Activated naive CD8-positive, alpha-beta T cell treated with anti-CD3 and anti-CD28 coated beads for 36 hours (primary cell): Measurements from ENCODE around the gene SEC22A. TPM values are rescaled to one million over a fixed set of nuclear protein-coding genes. Genes with fewer than 3 reads are reported as not detected.

ENCODE experiments used
- DNase-seq: peaks from one replicate; pipeline ENCODE4 v3.0.0; 2021
- H3K27ac Mint-ChIP-seq: one replicate; pipeline ENCODE4 v1.8.0; 2022; ENCODE audit warnings: mild to moderate bottlenecking, moderate library complexity, mixed read lengths
- H3K27me3 Mint-ChIP-seq: one replicate; pipeline ENCODE4 v1.8.0; 2022; ENCODE audit warnings: mild to moderate bottlenecking, mixed read lengths
- H3K36me3 Mint-ChIP-seq: one replicate; pipeline ENCODE4 v1.8.0; 2021; ENCODE audit warnings: mild to moderate bottlenecking, mixed read lengths
- H3K4me1 Mint-ChIP-seq: one replicate; pipeline ENCODE4 v1.8.0; 2021; ENCODE audit warnings: mixed read lengths
- H3K4me3 Mint-ChIP-seq: one replicate; pipeline ENCODE4 v1.8.0; 2022; ENCODE audit warnings: mild to moderate bottlenecking, moderate library complexity, mixed read lengths
- H3K9me3 Mint-ChIP-seq: one replicate; pipeline ENCODE4 v1.8.0; 2022; ENCODE audit warnings: mixed read lengths
- total RNA-seq, 2 experiments: library from RNA; stranded (reverse); gene quantifications; one replicate each; pipeline ENCODE4 v1.2.3, GENCODE V29; 2021

SEC22A gene
- total RNA-seq, 2 experiments from 2014 or later: 13.7 to 17.8 TPM

DNA sequence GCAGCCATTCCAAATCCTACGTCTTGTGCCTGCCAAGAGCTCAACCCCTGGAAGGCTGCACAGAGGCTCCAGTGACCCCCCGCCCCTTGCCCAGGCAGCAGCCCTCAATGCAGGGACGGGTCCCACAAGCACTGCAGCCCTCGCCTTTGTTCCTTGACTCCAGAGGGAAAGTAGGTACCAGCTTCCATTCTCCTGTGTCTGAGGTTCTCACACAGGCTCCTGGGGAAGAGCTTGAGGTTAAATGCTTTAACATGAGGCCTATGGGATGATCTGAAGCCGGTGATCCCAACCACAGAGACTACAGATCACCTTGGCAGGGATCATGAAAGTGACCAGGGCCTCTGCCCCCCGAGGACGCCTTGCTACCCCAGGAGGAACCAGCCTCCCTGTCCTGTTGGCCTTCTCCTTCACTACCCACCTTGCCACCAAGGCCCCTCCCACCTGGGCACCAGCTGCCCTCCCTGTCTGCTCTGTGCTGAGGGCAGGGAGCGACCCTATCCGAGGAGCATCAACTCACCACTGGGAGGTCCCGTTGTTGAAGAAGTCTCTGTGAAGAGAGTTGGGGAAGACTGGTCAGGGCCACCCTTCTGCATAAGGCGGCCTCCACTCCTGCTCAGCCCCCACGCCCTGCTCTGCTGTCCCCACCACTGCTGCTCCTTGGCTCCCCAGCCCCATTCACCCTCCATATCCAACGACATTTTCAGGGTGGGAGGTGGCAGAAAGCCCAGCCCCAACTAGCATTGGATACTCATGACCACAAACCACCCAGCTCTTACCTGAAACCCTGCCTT, 95.3 kb downstream of the SEC22A start:
- Mint-ChIP-seq H3K27ac (no peak overlapping the region), H3K4me3 (no peak overlapping the region), H3K36me3 (no peaks in the 10 kb centered on the region), H3K27me3 (no peaks in the 10 kb centered on the region), H3K9me3 (no peaks in the 10 kb centered on the region), H3K4me1 (no peaks in the 10 kb centered on the region)
- DNase-seq: no peak

DNA sequence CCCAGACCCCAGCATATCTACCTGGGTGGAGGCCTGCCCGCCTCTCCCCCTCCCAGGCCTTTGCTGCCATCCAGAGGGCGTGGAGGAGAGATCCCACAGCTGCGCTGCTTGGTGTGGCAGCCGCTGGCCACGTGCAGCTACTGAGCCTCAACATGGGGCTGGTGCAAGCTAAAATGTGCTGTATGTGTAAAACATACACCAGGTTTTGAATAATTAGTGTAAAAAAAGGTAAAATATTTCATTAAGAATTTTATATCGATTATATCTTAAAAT, 95.8 kb downstream of the SEC22A start:
- Mint-ChIP-seq H3K9me3 (no peaks in the 10 kb centered on the region), H3K36me3 (no peaks in the 10 kb centered on the region), H3K27me3 (no peaks in the 10 kb centered on the region), H3K27ac (no peak overlapping the region), H3K4me3 (no peak overlapping the region), H3K4me1 (no peaks in the 10 kb centered on the region)
- no peak for DNase-seq

DNA sequence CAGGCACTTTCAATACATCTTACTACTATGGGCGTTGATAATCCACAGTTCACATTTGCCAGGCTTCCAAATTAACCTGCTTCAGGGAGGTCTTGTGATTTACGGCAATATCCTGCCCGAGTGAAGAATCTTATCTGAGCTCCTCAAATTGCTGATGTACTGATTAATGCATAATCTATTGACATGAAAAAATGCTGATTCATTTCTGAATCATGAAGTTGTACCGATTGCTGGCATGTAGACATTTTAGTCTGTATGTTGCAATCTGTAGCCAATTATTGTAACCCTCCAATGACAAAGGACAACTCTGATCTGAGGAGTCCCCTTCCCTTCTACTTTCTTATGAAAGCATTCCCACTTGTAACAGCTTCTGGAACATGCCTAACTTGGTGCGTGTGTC, 97.2 kb downstream of the SEC22A start:
- no peaks in the 10 kb centered on the region for H3K27me3 Mint-ChIP-seq
- no peak overlapping the region for H3K4me3 Mint-ChIP-seq
- no peak for DNase-seq
- no peaks in the 10 kb centered on the region for H3K36me3 Mint-ChIP-seq
- H3K27ac Mint-ChIP-seq: no peak overlapping the region
- H3K4me1 Mint-ChIP-seq: no peaks in the 10 kb centered on the region
- H3K9me3 Mint-ChIP-seq: no peaks in the 10 kb centered on the region

DNA sequence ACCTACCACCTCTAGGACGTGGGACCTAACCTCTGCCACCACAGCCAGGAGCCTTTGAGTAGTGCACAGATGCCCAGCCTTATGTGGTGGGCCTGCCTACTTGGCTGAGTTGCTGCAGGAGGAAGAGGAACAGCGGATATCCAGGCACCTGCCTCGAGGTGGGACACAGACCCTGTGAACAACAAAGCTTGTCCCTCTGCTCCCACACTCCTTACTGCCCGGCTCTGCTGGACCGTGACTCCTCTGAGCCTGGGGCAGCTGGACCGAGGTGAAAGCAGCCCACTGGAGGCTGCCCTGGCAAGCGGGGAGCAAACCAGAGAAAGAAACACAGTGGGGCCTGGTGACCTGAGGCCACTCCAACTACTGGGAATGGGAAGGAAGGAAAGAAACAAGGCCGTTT, 97.8 kb downstream of the SEC22A start:
- H3K9me3 Mint-ChIP-seq: no peaks in the 10 kb centered on the region
- H3K27ac Mint-ChIP-seq: no peak overlapping the region
- no peaks in the 10 kb centered on the region for H3K36me3 Mint-ChIP-seq
- no peak overlapping the region for H3K4me3 Mint-ChIP-seq
- no peaks in the 10 kb centered on the region for H3K27me3 Mint-ChIP-seq
- DNase-seq: no peak
- no peaks in the 10 kb centered on the region for H3K4me1 Mint-ChIP-seq

DNA sequence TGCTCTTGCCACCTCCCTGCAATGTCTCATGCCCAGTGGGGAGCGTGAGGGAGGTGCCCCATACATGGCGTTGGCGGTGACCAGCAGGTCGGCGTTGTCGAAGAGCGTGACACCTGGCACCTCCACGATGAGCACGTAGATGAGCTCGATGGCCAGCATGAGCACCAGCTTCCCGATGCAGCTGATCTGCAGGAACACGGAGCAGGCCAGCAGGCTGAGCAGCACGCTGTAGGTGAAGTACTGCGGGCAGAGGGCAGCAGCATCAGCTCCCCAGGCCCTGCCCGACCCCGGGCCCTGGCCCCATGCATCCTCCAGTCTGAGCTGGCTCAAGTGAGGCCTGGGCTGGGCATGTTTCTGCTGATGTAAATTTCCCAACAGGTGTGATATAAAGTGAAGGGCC, 98.3 kb downstream of the SEC22A start:
- Mint-ChIP-seq H3K27ac (no peak overlapping the region), H3K36me3 (no peaks in the 10 kb centered on the region), H3K9me3 (no peaks in the 10 kb centered on the region), H3K4me1 (no peaks in the 10 kb centered on the region), H3K4me3 (no peak overlapping the region), H3K27me3 (no peaks in the 10 kb centered on the region)
- DNase-seq: no peak

DNA sequence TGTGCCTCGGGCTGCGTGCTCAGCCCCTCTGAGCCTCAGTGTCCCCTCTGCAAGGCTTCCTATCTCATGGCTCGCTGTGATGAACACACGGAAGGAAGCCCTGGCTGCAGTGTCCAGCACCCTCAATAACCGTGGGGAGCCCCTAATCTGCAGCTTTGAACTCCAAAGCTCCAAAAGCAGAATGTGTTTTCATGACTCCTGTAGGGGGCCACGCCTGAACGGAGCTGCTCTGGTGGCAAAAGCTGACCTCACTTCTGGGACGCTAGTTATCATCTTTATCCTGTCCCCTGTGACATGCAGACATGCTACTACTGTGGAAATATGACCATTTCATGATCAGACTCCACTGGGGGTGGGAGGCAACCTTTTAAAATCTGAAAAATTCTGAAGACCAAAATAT, 98.8 kb downstream of the SEC22A start:
- Mint-ChIP-seq H3K4me1 (no peaks in the 10 kb centered on the region), H3K4me3 (no peak overlapping the region), H3K27me3 (no peaks in the 10 kb centered on the region), H3K36me3 (no peaks in the 10 kb centered on the region), H3K27ac (no peak overlapping the region), H3K9me3 (no peaks in the 10 kb centered on the region)
- DNase-seq: no peak

DNA sequence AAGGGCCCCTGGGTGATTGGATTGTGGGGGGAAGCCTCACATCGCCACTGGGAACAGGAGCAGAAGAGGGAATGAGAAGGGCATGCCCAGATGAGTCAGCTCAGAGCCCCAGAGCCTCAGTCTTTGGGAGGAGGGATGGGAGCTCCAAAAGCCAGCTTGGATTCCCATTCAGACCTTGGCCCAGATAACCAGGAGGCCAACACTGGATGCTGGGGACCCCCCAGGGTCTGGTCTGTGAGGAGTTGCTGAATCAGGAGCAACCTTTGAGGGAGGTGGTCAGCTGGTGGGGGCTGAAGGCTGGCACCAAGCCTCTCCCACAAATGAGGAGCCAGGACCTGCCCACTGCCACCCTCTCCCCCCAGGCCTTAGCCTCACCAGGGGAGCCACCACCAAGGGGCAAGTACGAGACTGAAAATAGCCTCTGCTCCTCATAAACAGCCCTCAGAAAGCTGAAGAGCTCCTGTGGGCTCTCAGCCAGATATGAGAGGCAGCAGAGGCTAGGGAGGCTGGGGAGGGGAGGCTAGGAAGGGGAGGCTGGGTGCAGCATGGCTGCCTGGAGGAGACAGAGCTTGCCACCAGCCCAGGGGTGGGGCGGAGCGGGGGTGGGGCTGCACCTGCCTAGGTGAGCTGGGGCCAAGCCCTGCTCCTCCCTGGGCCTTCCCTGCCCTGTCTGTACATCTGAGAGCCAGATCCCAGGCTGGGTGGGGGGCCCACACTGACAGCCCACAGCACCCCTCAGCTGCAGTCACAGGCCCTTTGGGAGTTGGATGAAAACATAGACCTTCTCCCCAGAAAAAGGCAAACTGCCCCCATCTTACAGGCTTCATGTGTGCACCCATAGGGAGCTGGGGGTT, 99.8 kb downstream of the SEC22A start:
- Mint-ChIP-seq H3K4me1 (no peaks in the 10 kb centered on the region), H3K4me3 (no peak overlapping the region), H3K27me3 (no peaks in the 10 kb centered on the region), H3K9me3 (no peaks in the 10 kb centered on the region), H3K27ac (no peak overlapping the region), H3K36me3 (no peaks in the 10 kb centered on the region)
- DNase-seq: no peak

DNA sequence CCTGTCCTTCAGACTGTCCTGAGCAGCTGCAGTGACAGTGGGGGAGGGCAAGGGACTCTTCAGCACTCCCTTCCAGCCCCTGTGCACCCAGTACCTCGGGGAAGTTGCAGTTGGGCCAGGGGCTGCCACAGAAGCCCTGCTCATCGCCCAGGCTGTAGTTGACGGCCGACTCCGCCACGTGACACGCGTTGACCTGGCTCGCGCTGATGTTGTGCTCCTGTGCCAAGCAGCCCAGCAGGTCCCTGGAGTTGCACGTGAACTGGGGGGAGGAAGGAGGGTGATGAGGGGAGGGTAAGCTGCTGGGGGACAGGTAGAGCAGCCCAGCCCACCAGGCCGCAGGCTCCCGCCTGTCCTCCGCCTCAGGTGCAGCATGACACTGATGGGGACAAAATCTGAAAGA, 101.2 kb downstream of the SEC22A start:
- H3K27me3 Mint-ChIP-seq: no peaks in the 10 kb centered on the region
- no peaks in the 10 kb centered on the region for H3K9me3 Mint-ChIP-seq
- no peaks in the 10 kb centered on the region for H3K4me1 Mint-ChIP-seq
- DNase-seq: no peak
- no peak overlapping the region for H3K4me3 Mint-ChIP-seq
- H3K27ac Mint-ChIP-seq: no peak overlapping the region
- H3K36me3 Mint-ChIP-seq: no peaks in the 10 kb centered on the region

DNA sequence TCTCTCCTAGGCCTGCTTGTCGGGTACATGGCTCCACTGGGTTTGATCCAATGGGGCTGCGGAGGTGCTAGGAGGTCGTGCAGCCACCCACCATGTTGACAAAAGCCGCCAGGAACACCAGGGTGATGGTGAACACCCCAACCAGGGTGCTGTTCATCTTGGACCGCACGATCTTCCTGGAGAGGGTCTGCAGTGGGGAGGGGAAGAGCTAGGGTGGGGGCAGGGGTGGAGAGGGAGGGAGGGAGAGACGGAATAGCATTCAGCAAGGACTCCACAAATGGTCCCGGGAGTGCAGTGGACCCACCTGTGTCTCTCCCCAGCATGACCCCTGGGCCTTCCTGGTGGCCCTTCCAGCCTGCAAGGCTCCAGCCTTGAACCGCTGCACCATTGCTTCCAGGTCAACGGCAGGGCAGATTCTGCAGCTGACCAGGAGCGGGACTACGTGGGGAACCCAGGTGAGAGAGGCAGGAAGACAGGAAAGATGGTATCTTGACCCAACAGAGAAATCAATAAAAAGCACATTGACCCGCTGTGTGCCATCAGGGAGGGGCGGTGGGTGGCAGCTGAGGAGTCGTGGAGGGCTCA, 102.3 kb downstream of the SEC22A start:
- no peaks in the 10 kb centered on the region for H3K36me3 Mint-ChIP-seq

DNA sequence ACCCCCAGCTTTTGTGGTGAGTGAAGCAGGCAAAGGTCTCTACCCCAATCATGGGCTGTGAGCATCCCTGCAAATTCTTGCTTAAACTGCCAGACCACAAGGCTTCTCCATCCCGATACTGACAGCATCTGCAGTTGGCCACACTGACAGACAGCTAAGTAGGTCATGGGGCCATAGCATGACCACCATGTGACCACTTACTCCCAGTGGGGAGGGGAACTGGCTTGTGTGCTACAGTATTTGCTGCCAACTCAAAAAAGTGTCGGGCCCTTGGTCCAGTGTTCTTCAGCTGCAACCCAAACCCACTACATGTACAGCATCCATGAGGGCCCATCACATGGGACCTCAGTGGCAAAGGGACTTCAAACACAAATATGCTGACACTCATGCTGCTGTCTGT, 103.4 kb downstream of the SEC22A start:
- no peak for DNase-seq
- Mint-ChIP-seq H3K36me3 (no peaks in the 10 kb centered on the region), H3K9me3 (no peaks in the 10 kb centered on the region), H3K4me1 (no peaks in the 10 kb centered on the region), H3K27me3 (peaks cover 5% of the 10 kb centered on the region), H3K4me3 (no peak overlapping the region), H3K27ac (no peak overlapping the region)

More for the DNA sequence above, 102.3 kb downstream of the SEC22A start:
- DNase-seq: no peak
- Mint-ChIP-seq H3K4me3 (no peak overlapping the region), H3K9me3 (no peaks in the 10 kb centered on the region), H3K27me3 (peaks cover 4% of the 10 kb centered on the region), H3K27ac (no peak overlapping the region), H3K4me1 (no peaks in the 10 kb centered on the region)

DNA sequence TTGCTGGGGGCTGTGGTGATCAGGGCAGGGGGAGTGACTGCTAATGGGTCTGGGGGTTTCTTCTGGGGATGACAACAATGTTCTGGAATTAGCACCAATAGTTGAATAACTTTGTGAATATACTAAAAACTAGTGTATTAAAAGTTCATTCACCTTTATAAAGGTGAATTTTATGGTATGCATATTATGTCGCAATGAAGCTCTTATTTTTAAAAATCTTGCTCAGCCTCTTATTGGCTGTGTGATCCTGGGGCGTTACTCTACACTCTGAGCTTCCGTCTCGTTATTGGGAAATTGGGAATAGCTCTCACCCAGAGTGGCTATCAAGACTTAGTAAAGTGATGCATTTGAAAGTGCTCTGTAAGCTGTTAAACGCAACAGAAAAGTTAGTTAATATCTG, 105.3 kb downstream of the SEC22A start:
- no peaks in the 10 kb centered on the region for H3K9me3 Mint-ChIP-seq
- DNase-seq: no peak
- no peak overlapping the region for H3K27ac Mint-ChIP-seq
- no peak overlapping the region for H3K4me3 Mint-ChIP-seq
- H3K27me3 Mint-ChIP-seq: peaks cover 5% of the 10 kb centered on the region
- H3K4me1 Mint-ChIP-seq: no peaks in the 10 kb centered on the region
- no peaks in the 10 kb centered on the region for H3K36me3 Mint-ChIP-seq

DNA sequence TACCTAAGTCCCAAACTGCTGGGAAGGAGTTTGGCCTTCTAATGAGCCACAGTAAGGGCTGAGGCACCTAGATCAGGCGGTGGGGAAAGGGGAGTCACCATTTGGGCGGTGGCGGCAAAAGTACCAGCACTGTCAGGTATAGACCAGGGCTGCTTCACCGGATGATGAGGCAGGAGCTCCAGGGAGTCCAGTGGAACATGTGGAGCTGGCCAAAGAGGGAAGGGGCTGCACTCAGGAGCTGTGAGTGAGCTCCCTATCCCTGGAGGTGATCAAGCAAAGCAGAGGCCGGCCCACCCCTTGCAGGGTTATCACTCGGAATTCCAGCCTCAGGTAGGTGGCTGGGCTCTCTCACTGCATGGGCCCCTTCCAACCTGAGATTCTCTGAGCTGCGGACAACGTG, 108.4 kb downstream of the SEC22A start:
- H3K4me3 Mint-ChIP-seq: no peak overlapping the region
- no peak for DNase-seq
- H3K9me3 Mint-ChIP-seq: no peaks in the 10 kb centered on the region
- peaks cover 5% of the 10 kb centered on the region for H3K27me3 Mint-ChIP-seq
- H3K27ac Mint-ChIP-seq: no peak overlapping the region
- no peaks in the 10 kb centered on the region for H3K4me1 Mint-ChIP-seq
- H3K36me3 Mint-ChIP-seq: no peaks in the 10 kb centered on the region

DNA sequence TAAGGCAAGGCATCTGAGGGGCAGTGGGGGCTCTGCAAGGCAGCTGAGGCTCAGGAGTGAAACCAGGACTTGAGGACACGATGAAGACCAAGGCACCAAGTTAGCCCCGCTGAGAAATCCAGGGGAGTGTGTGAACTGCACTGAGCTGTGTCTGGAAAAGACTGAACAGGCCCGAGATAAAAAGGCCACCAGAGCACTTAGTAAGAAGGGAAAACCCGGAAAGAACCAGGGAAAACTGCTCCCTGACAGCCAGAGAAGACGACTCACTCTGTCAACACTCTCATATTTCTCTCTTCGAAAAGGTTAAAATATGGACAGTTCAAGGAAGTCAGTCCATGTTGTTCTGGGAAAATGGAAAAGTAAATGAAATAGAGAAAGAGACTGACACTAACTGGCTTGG, 109.0 kb downstream of the SEC22A start:
- Mint-ChIP-seq H3K36me3 (no peaks in the 10 kb centered on the region), H3K27me3 (peaks cover 5% of the 10 kb centered on the region), H3K27ac (no peak overlapping the region), H3K4me3 (no peak overlapping the region), H3K4me1 (no peaks in the 10 kb centered on the region), H3K9me3 (no peaks in the 10 kb centered on the region)
- DNase-seq: no peak

DNA sequence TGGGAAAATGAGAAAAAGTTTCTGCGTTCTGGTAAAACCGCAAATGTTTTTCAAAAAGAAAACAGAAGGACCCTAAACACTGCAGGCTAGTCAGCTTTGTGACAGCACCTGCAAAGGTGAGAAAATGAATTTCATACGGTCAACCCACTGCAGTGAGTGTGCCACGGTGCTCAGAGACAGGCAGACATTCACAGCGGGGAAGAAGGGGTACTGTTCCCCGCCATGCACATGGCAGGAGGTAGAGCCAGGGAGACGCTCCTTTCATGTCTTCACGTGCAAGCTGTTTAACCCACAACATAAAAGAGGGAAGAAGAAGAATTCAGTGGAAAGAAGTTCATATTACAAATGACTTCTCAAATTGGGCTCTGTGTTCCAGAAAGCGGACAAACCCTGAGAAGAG, 109.5 kb downstream of the SEC22A start:
- H3K4me3 Mint-ChIP-seq: no peak overlapping the region
- no peaks in the 10 kb centered on the region for H3K36me3 Mint-ChIP-seq
- DNase-seq: no peak
- H3K27ac Mint-ChIP-seq: no peak overlapping the region
- peaks cover 5% of the 10 kb centered on the region for H3K27me3 Mint-ChIP-seq
- no peaks in the 10 kb centered on the region for H3K9me3 Mint-ChIP-seq
- H3K4me1 Mint-ChIP-seq: no peaks in the 10 kb centered on the region

DNA sequence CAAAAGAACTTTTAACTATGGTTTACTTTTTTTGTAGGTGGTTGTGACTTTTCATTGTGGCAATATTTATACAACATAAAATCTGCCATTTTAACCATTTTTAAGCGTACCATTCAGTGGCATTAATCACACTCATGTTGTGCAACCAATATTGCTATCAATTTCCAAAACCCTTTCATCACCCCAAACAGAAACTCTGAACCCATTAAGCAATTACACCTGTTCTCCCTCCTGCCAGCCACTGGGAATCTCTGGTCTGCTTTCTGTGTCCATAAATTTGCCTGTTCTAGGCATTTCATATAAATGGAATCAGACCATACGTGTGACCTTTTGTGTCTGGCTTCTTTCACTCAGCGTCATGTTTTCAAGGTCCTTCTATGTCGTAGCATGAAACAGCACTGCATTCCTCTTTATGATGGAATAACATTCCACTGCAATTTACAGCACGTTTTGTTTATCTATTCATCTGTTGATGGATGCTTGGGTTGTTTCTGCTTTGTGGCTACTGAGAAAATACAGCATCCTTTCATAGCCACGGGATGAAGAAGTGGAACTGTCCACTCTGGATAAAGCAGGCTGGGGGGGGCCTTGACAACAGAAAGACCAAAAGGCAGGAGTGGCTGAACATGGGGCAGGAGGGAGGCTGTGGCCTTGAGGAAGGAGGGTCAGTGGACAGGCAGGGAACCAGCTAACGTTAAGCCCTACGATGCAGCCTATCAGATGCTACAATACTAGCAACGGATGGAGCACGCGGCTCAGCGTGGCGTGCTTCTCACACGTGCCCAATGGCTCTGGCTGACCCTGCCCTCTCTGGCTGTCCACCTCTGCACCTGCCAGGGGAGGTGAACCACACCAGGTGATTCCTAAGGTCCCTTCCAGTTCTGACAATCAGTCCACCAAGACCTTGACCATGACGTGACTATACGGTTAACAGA, 110.9 kb downstream of the SEC22A start:
- H3K4me1 Mint-ChIP-seq: no peaks in the 10 kb centered on the region
- H3K4me3 Mint-ChIP-seq: no peak overlapping the region
- peaks cover 5% of the 10 kb centered on the region for H3K27me3 Mint-ChIP-seq
- H3K27ac Mint-ChIP-seq: no peak overlapping the region
- no peaks in the 10 kb centered on the region for H3K36me3 Mint-ChIP-seq
- H3K9me3 Mint-ChIP-seq: no peaks in the 10 kb centered on the region
- DNase-seq: no peak
